Right hindlimb (tissue), 1 donor: Measurements from ENCODE around the gene CIAO2A.

Experiments used
- DNase-seq: peaks from one replicate; pipeline ENCODE4 v3.0.0-alpha.2; 2018

Gene CIAO2A

DNA sequence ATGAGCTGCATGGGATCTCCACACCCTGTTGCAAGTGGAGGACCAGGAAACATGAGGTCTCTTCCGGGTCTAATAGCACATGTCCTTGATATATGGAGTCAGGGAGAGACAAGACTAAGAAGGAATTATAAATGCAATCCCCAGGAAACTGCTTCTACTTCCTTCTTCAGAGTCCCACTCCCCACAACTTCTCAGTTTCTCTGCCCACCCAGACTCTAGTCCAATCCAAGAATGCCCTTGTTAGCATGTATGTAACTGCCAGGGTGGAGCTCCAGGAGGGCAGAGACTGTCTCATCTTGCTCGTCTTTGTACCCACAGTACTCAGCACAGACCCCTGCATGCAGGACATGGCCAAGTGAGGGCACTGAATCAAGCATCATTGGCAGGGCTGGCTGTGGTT, 55.7 kb downstream of the CIAO2A start:
- no peak for DNase-seq

GRCh38 chr15:64037116-64037515, 56.5 kb downstream of the CIAO2A start:
- DNase-seq, result no peak

- DNase-seq, result no peak
Observed at GRCh38 chr15:64035525-64035924, 58.1 kb downstream of the CIAO2A start.

DNA sequence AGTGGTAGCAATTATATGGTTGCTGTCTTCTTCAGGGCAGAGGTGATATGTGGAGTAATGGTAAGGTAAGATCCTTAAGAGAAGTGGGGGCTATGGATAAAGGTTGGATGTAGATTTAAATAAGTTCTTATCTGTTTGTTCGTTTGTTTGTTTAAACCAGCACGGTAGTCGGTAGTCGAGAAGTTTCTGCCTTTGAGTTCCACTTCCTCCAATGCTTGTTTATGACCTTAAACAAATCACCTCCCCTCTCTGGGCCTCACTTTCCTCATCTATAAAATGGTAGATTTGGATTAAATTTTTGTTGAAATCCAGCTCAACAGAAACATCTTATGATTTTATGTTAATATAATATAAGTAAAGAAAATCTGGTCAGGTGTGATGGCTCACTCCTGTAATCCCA, 59.1 kb downstream of the CIAO2A start:
- no peak for DNase-seq

DNA sequence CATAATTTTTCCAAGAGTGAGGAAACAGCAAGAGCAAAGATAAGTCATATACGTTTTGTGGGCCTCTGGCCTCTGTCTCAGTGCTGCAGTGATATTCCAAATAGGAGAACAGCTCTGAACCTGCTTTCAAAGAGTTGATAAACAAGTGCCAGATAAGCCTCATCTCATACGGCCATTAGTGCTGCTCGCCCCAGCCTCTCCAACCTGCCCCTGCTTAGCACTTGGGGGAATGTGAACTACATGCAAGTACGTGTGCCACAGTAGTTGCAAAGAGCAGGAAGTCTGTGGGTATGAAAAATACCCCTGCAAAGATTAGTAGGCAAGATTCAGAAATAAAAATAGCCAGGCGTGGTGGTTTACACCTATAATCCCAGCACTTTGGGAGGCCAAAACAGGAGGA, 61.3 kb downstream of the CIAO2A start:
- no peak for DNase-seq

DNA sequence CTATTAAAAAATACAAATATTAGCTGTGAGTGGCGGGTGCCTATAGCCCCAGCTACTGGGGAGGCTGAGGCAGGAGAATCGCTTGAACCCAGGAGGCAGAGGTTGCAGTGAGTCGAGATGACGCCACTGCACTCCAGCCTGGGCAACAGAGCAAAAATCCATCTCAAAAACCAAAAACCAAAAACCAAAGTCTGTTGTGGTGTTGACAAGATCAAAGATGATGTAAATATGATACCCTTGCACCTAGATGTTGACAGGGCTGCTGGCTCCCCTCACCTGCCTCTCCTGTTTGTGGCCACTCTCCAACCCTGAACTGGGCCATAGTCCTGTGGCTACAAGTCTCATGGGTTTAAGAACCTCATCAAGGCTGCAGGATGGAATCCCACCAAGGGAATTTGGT, 63.5 kb downstream of the CIAO2A start:
- no peak for DNase-seq

DNA sequence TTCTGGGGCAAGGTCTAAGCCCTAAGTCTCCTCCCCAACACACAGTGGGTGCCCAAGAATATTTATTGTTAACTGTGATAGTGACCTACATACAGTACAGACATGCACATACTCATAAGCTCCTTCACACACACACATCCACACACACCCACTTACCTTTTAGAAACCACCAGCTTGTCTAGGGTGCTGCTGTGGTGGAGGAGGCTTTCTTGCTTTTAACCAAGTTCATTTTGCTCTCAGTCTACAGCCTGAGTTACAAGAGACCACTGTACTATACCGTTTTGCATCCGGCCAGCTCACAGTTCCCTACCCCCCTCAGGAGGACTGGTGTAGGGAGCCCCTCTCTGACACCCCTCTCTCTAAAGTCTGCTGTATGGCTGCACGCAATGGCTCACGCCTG, 64.0 kb downstream of the CIAO2A start:
- no peak for DNase-seq

- DNase-seq, result no peak
Observed at GRCh38 chr15:64029110-64029509, 64.5 kb downstream of the CIAO2A start.

DNA sequence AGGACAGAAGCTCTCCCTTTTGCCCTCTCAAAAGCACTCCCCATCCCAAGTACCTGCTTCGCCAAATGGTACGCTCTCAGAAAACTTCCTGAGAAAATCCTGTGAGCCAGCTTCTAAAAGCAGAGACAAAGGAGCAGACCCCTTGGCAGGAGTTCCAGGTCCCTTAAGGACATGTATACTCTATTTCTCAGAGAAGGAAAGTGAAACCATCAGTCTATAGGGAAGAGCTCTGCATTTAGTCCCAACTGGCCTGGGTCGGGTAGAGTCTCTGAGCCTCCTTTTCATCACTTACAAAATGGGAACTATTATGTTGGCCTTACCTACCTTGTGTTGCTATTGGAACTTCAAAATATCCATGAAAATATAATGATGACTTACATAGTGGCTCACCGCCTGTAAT, 67.0 kb downstream of the CIAO2A start:
- DNase-seq, result no peak

GRCh38 chr15:64024172-64025050, 69.2 kb downstream of the CIAO2A start:
- no peak for DNase-seq

- DNase-seq, result no peak
Observed at GRCh38 chr15:64023220-64023619, 70.4 kb downstream of the CIAO2A start.

GRCh38 chr15:64022571-64022970, 71.1 kb downstream of the CIAO2A start:
- no peak for DNase-seq
